Panc1 (cell line): ENCODE data around the gene PPP4R3A.

Experiments used
- CTCF ChIP-seq: fragments of 450-650 bp; IDR thresholded peaks from 2 replicates; pipeline ENCODE4 v1.5.1; 2017; ENCODE audit warnings: mild to moderate bottlenecking
- POLR2AphosphoS5 ChIP-seq: IDR thresholded peaks from 2 replicates; pipeline ENCODE4 v1.6.1; 2012; ENCODE audit warnings: mild to moderate bottlenecking, low read depth, low read length, moderate library complexity
- REST ChIP-seq, 2 experiments: IDR thresholded peaks; 2 replicates each; pipeline ENCODE4 v1.6.1; 2011 to 2012; ENCODE audit warnings: low read depth in 2 of 2, control low read depth in 1 of 2, low read length in 1 of 2, mild to moderate bottlenecking in 1 of 2, moderate library complexity in 1 of 2; ENCODE audit not compliant: insufficient read depth in 1 of 2
- SIN3A ChIP-seq: IDR thresholded peaks from 2 replicates; pipeline ENCODE4 v1.6.1; 2012; ENCODE audit warnings: low read depth, mild to moderate bottlenecking, low read length, moderate library complexity, borderline replicate concordance; ENCODE audit not compliant: insufficient read depth
- TCF7L2 ChIP-seq: IDR thresholded peaks from 2 replicates; pipeline ENCODE4 v1.6.1; 2011; ENCODE audit warnings: mild to moderate bottlenecking, low read depth, low read length, inconsistent platforms

GRCh38 chr14:91453744-91454143, 56.4 kb downstream of the PPP4R3A start:
- TF ChIP-seq CTCF (no peak), REST (IDR thresholded peaks at IDR 0.05; ENCODE audit: insufficient read depth in 1 of 2, low read depth in 2 of 2, low read length in 1 of 2) (no peak), POLR2AphosphoS5 (no peak), TCF7L2 (no peak), SIN3A (no peak)
